ENCODE data around the gene FSD2. TPM values are rescaled to one million over a fixed set of nuclear protein-coding genes. Genes with fewer than 3 reads are reported as not detected.
"Not testable (repeated sequence)": the region's sequence is repeated elsewhere in the genome, so short reads cannot be mapped to it uniquely, and the experiment has no call there.

The FSD2 gene
- total and polyA plus RNA-seq, 8 donors: 0.04 to 0.09 (median 0.05) TPM; not detected in 4

GRCh38 chr15:82774496-82774895, 31.4 kb downstream of the FSD2 start:
- no peak for ATAC-seq
- TF ChIP-seq CTCF (IDR thresholded peaks at IDR 0.05): no peak
- no peak for DNase-seq
- FAIRE-seq: no peak
- WGBS, 2 donors: 87% methylated on average over 7 of the region's 7 CpGs
- no peaks in the 10 kb centered on the region for H3K4me1 ChIP-seq
- H3K36me3 ChIP-seq: no peaks in the 10 kb centered on the region
- H3K4me3 ChIP-seq: no peak overlapping the region
- no peaks in the 10 kb centered on the region for H3K27me3 ChIP-seq
- H3K27ac ChIP-seq: no peak overlapping the region
- no peaks in the 10 kb centered on the region for H3K9me3 ChIP-seq
- intact Hi-C loops (cut with DNase I): no loop called here

- no peak for TF ChIP-seq CTCF (IDR thresholded peaks at IDR 0.05)
- Histone ChIP-seq H3K36me3 (no peaks in the 10 kb centered on the region), H3K4me3 (no peak overlapping the region), H3K27ac (no peak overlapping the region), H3K9me3 (no peaks in the 10 kb centered on the region), H3K27me3 (no peaks in the 10 kb centered on the region), H3K4me1 (no peaks in the 10 kb centered on the region)
- WGBS, 2 donors: 79 to 85% methylated on average over 12 of the region's 12 CpGs
- intact Hi-C loops (cut with DNase I): no loop called here
- ATAC-seq: no peak
- no peak for FAIRE-seq
- no peak for DNase-seq
These were observed 33.9 kb downstream of the FSD2 start for GRCh38 chr15:82771789-82772607.

GRCh38 chr15:82768414-82769054, 37.3 kb downstream of the FSD2 start:
- no peak for FAIRE-seq
- H3K4me3 ChIP-seq: no peak overlapping the region
- H3K27ac ChIP-seq: no peak overlapping the region
- H3K27me3 ChIP-seq: no peaks in the 10 kb centered on the region
- H3K36me3 ChIP-seq: no peaks in the 10 kb centered on the region
- H3K9me3 ChIP-seq: no peaks in the 10 kb centered on the region
- 56 to 67% methylated on average over 4 of the region's 4 CpGs for WGBS, 2 donors
- intact Hi-C loops (cut with DNase I): no loop called here
- ATAC-seq: peak in 1 of 4 donors; percentile 46
- H3K4me1 ChIP-seq: no peaks in the 10 kb centered on the region
- DNase-seq: no peak
- no peak for TF ChIP-seq CTCF (IDR thresholded peaks at IDR 0.05)

- no peaks in the 10 kb centered on the region for H3K36me3 ChIP-seq
- 72 to 87% methylated on average over 2 of the region's 2 CpGs for WGBS, 2 donors
- ATAC-seq: no peak
- no peaks in the 10 kb centered on the region for H3K9me3 ChIP-seq
- H3K4me3 ChIP-seq: no peak overlapping the region
- no peak for DNase-seq
- no peak overlapping the region for H3K27ac ChIP-seq
- intact Hi-C loops (cut with DNase I): no loop called here
- no peak for TF ChIP-seq CTCF (IDR thresholded peaks at IDR 0.05)
- no peaks in the 10 kb centered on the region for H3K4me1 ChIP-seq
- H3K27me3 ChIP-seq: no peaks in the 10 kb centered on the region
- no peak for FAIRE-seq
These were observed 38.6 kb downstream of the FSD2 start for GRCh38 chr15:82767163-82767829.

- H3K4me1 ChIP-seq; DNase-seq; ATAC-seq; H3K9me3 ChIP-seq; FAIRE-seq; intact Hi-C loops (cut with DNase I); H3K4me3 ChIP-seq; H3K27ac ChIP-seq; H3K27me3 ChIP-seq; H3K36me3 ChIP-seq: not testable (repeated sequence)
- 95% methylated on average over 7 of the region's 7 CpGs for WGBS, 2 donors
These were observed 39.7 kb downstream of the FSD2 start for GRCh38 chr15:82766201-82766600.
